ENCODE data around the gene VAMP5. TPM values are rescaled to one million over a fixed set of nuclear protein-coding genes. Genes with fewer than 3 reads are reported as not detected.

The VAMP5 gene
- total and polyA plus RNA-seq, 9 of the 15 experiments (the other 6 are each of a cell fraction or from before 2014, with no cell fraction given) = 0.54 to 1.9 (median 1.5) TPM; not detected in 2

DNA sequence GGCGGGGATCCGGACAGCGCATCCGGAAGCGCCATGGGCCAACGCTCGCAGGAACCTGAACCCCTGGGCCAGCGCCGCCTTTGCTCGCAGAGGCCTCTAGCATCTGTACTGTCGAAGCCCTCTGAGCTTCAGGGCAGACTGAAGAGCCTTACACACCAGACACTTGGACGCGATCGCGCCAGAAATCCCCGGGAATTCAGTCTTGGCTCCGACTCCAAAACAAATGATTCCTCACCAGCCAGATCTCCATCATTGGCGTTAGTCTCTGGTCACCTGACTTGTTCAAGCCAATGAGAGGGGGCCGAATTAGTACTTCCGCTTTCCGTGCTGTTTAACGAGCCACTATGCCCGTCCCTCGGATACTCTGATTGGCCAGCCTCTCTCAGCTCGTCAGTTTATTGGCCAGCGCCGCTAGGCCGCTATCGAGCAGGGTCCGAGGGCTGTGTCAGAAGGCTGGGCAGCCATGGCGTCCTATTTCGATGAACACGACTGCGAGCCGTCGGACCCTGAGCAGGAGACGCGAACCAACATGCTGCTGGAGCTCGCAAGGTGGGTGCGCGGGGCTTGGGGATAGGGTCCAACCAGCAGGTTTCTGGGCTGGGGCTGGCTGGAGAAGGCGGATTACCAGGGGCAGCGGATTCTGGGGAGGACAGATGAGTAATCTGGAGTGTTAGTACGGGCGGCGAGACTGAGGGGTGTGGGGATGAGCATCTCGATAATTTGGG is 11.2 kb downstream of the VAMP5 start, which contains the start of gene RNF181 (continued):
- TF ChIP-seq RUNX1 (IDR thresholded peaks at IDR 0.05; ENCODE audit: low read depth) = no peak
- no peak; the same call in 1 of the 2 replicates for TF ChIP-seq PHF21A (IDR thresholded peaks at IDR 0.05; ENCODE audit: borderline replicate concordance, low read depth)
- no peak for TF ChIP-seq SRSF9 (IDR thresholded peaks at IDR 0.05; ENCODE audit: borderline replicate concordance, low read depth, low read length)
- peak; percentile 63; the same call in 1 of the 2 replicates for TF ChIP-seq RB1 (IDR thresholded peaks at IDR 0.05; ENCODE audit: low read depth)
- TF ChIP-seq ZNF780A (CRISPR knock-in tag; IDR thresholded peaks at IDR 0.05) = no peak
- TF ChIP-seq, protein P1, sequence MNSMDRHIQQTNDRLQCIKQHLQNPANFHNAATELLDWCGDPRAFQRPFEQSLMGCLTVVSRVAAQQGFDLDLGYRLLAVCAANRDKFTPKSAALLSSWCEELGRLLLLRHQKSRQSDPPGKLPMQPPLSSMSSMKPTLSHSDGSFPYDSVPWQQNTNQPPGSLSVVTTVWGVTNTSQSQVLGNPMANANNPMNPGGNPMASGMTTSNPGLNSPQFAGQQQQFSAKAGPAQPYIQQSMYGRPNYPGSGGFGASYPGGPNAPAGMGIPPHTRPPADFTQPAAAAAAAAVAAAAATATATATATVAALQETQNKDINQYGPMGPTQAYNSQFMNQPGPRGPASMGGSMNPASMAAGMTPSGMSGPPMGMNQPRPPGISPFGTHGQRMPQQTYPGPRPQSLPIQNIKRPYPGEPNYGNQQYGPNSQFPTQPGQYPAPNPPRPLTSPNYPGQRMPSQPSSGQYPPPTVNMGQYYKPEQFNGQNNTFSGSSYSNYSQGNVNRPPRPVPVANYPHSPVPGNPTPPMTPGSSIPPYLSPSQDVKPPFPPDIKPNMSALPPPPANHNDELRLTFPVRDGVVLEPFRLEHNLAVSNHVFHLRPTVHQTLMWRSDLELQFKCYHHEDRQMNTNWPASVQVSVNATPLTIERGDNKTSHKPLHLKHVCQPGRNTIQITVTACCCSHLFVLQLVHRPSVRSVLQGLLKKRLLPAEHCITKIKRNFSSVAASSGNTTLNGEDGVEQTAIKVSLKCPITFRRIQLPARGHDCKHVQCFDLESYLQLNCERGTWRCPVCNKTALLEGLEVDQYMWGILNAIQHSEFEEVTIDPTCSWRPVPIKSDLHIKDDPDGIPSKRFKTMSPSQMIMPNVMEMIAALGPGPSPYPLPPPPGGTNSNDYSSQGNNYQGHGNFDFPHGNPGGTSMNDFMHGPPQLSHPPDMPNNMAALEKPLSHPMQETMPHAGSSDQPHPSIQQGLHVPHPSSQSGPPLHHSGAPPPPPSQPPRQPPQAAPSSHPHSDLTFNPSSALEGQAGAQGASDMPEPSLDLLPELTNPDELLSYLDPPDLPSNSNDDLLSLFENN (IDR thresholded peaks at IDR 0.05; ENCODE audit: low read depth in 2 of 2, low read length in 2 of 2) = no peak
- TF ChIP-seq ZNF668 (CRISPR knock-in tag; IDR thresholded peaks at IDR 0.05) = no peak
- TF ChIP-seq ZNF197 (CRISPR knock-in tag; IDR thresholded peaks at IDR 0.05; ENCODE audit: low read depth) = no peak
- TF ChIP-seq ESRRA (IDR thresholded peaks at IDR 0.05; ENCODE audit: borderline replicate concordance, low read depth) = no peak
- TF ChIP-seq ZNF134 (CRISPR knock-in tag; conservative IDR thresholded peaks at IDR 0.05) = no peak
- TF ChIP-seq, protein P2, sequence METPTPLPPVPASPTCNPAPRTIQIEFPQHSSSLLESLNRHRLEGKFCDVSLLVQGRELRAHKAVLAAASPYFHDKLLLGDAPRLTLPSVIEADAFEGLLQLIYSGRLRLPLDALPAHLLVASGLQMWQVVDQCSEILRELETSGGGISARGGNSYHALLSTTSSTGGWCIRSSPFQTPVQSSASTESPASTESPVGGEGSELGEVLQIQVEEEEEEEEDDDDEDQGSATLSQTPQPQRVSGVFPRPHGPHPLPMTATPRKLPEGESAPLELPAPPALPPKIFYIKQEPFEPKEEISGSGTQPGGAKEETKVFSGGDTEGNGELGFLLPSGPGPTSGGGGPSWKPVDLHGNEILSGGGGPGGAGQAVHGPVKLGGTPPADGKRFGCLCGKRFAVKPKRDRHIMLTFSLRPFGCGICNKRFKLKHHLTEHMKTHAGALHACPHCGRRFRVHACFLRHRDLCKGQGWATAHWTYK (CRISPR knock-in tag; IDR thresholded peaks at IDR 0.05) = peak; percentile 54; the same call in 1 of the 2 replicates
- no peak for TF ChIP-seq PYGO2 (tag; IDR thresholded peaks at IDR 0.05)
- TF ChIP-seq ZNF175 (CRISPR knock-in tag; IDR thresholded peaks at IDR 0.05; ENCODE audit: low read depth) = no peak; the same call in 1 of the 2 replicates
- TF ChIP-seq MEF2A (IDR thresholded peaks at IDR 0.05; ENCODE audit: control insufficient read depth, low read depth, low read length) = no peak
- TF ChIP-seq DDX20 (tag; IDR thresholded peaks at IDR 0.05; ENCODE audit: low read depth) = no peak
- TF ChIP-seq ZNF316 (IDR thresholded peaks at IDR 0.05) = no peak
- TF ChIP-seq, protein P3, sequence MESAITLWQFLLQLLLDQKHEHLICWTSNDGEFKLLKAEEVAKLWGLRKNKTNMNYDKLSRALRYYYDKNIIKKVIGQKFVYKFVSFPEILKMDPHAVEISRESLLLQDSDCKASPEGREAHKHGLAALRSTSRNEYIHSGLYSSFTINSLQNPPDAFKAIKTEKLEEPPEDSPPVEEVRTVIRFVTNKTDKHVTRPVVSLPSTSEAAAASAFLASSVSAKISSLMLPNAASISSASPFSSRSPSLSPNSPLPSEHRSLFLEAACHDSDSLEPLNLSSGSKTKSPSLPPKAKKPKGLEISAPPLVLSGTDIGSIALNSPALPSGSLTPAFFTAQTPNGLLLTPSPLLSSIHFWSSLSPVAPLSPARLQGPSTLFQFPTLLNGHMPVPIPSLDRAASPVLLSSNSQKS (CRISPR knock-in tag; IDR thresholded peaks at IDR 0.05) = no peak
- TF ChIP-seq RFX7 (CRISPR knock-in tag; IDR thresholded peaks at IDR 0.05) = no peak
- no peak for TF ChIP-seq FOXA3 (CRISPR knock-in tag; conservative IDR thresholded peaks at IDR 0.05 in 1 of 2, IDR thresholded peaks at IDR 0.05 in 1 of 2)
- TF ChIP-seq CAMTA2 (CRISPR knock-in tag; conservative IDR thresholded peaks at IDR 0.05) = no peak
- peak; percentile 51 for TF ChIP-seq NFIC (IDR thresholded peaks at IDR 0.05)

All from K562 (cell line).